Measurements from ENCODE around the gene DOK4. TPM values are rescaled to one million over a fixed set of nuclear protein-coding genes. Genes with fewer than 3 reads are reported as not detected.

DOK4 gene
- total RNA-seq, 1 experiment from 2014 or later = 6.8 TPM

DNA sequence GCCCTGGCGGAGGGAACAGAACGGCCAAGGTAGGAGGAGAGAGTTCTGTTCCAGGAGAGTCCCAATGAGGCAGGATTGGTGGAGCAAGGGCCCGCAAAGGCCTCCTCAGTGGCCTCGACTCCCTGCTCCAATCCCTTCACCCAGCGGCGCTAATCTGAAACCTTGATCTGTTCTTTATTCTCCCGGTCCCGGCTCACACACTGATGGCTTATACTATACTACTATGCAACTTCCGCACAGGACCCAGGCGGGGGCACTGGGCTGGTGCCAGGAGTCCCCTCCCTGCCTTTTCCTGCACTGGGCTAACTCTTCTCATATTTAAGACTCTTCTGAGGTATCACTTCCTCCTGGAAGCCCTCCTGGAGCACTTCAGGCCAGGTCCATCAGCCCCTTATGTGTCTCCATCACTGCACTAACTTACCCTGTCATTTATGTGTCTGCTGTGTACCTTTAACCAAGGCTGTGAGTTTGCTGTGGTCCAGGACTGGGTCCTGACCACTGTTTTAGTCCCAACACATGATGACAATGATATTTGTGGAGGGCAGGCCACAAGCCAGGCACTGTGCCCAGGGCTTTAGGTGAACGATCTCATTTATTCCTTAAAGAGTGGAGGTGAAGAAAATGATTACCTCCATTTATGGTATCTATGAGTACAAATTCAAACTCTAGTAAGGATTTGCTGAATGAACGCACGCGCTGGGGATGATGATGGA, 43.3 kb upstream of the DOK4 start:
- in situ Hi-C loops (cut with HindIII; ENCODE audit: low pct_unique_long_range_greater_than_20kb, low sequenced_read_pairs) (no loop called here), intact Hi-C loops (cut with micrococcal nuclease; ENCODE audit: unreplicated experiment) (no loop called here)
- no peak for DNase-seq (ENCODE audit: low read depth, low spot score)
- no TSS peak for BruUV-seq (replicated peaks)
- no peak overlapping the region for H3K27ac ChIP-seq (ENCODE audit: low read length)
- peaks cover 3% of the 10 kb centered on the region; the same call in 1 of the 2 replicates for H3K4me1 ChIP-seq (ENCODE audit: control insufficient read depth, insufficient read depth, low read length)
- CTCF ChIA-PET = no interaction called here
- no peaks in the 10 kb centered on the region for H3K36me3 ChIP-seq (ENCODE audit: control insufficient read depth, insufficient read depth, low read length)
- POLR2A ChIA-PET = no interaction called here
- no peak overlapping the region for H3K4me3 ChIP-seq (ENCODE audit: low read depth in 2 of 2, low read length in 2 of 2)
- no peak for ATAC-seq
- H3K27me3 ChIP-seq (ENCODE audit: control insufficient read depth, insufficient read depth, low read length) = no peaks in the 10 kb centered on the region
- TF ChIP-seq REST (IDR thresholded peaks at IDR 0.05; ENCODE audit: insufficient read depth in 1 of 2, low read depth in 2 of 2, low read length in 1 of 2) = no peak
- no peak for TF ChIP-seq POLR2AphosphoS5 (IDR thresholded peaks at IDR 0.05; ENCODE audit: low read depth, low read length)
- no peak for TF ChIP-seq SIN3A (IDR thresholded peaks at IDR 0.05; ENCODE audit: borderline replicate concordance, insufficient read depth, low read depth, low read length)
- TF ChIP-seq TCF7L2 (IDR thresholded peaks at IDR 0.05; ENCODE audit: low read depth, low read length) = no peak
- TF ChIP-seq CTCF (IDR thresholded peaks at IDR 0.05) = no peak
- no peaks in the 10 kb centered on the region for H3K9me3 ChIP-seq (ENCODE audit: control insufficient read depth, insufficient read depth, low read depth, low read length)

DNA sequence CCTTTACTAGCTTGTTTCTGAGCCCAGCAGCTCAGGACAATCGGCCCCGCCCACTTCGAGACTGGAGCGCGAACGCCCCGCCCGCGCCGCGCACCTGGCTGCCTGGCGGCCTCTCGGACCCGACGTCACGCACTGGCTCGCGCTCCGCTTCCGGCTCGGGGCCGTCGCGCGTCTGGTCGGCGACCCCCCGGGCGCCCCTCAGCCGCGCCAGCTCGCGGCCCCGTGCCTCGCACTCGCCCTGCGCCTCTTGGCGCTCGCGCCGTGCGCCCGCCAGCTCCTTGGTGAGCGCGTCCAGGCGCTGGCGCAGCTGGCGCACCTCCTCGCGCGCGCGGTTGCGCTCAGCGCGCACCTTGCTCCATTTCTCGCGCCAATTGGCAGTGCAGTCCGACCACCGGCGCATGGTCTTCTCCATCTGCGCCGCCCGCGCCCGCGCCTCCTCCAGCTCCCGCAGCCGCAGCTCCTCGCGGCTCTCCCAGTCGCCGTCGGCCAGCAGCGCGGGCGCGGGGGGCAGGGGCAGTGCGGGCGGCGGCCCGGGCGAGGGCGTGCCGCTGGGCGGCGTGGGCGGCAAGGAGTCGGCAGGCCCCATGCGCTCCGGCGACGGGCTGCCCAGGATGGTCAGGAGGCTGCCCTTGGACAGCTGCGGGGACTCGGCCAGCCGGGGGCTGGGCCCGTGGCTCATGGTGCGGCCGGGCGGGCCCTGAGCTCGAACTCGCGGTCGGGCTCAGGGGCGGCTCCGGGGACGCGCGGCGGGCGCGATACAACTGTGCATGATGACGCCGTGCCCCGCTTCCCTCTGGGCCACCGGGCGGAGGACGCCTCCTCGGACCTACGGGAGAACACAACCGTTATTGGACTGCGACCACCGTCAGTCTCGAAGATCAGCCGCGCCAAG, 42.5 kb upstream of the DOK4 start:
- in situ Hi-C loops (cut with HindIII; ENCODE audit: low pct_unique_long_range_greater_than_20kb, low sequenced_read_pairs) (no loop called here), intact Hi-C loops (cut with micrococcal nuclease; ENCODE audit: unreplicated experiment) (no loop called here)
- DNase-seq (ENCODE audit: low read depth, low spot score) = no peak
- no peaks in the 10 kb centered on the region for H3K9me3 ChIP-seq (ENCODE audit: control insufficient read depth, insufficient read depth, low read depth, low read length)
- H3K27ac ChIP-seq (ENCODE audit: low read length) = no peak overlapping the region
- BruUV-seq (replicated peaks) = no TSS peak
- TF ChIP-seq REST (IDR thresholded peaks at IDR 0.05; ENCODE audit: insufficient read depth in 1 of 2, low read depth in 2 of 2, low read length in 1 of 2) (no peak), TCF7L2 (IDR thresholded peaks at IDR 0.05; ENCODE audit: low read depth, low read length) (no peak), CTCF (IDR thresholded peaks at IDR 0.05) (no peak), SIN3A (IDR thresholded peaks at IDR 0.05; ENCODE audit: borderline replicate concordance, insufficient read depth, low read depth, low read length) (no peak), POLR2AphosphoS5 (IDR thresholded peaks at IDR 0.05; ENCODE audit: low read depth, low read length) (no peak)
- no peak for ATAC-seq
- ChIA-PET POLR2A (no interaction called here), CTCF (no interaction called here)
- no peaks in the 10 kb centered on the region for H3K36me3 ChIP-seq (ENCODE audit: control insufficient read depth, insufficient read depth, low read length)
- no peak overlapping the region for H3K4me3 ChIP-seq (ENCODE audit: low read depth in 2 of 2, low read length in 2 of 2)
- no peaks in the 10 kb centered on the region for H3K27me3 ChIP-seq (ENCODE audit: control insufficient read depth, insufficient read depth, low read length)
- no peaks in the 10 kb centered on the region for H3K4me1 ChIP-seq (ENCODE audit: control insufficient read depth, insufficient read depth, low read length)

Measured in Panc1 (cell line).